ENCODE data around the gene DGCR8.

The DGCR8 gene

GRCh38 chr22:20089977-20090729 lies 10.1 kb downstream of the DGCR8 start:
- DNase-seq (ENCODE audit: low read depth in 2 of 2): no peak

DNA sequence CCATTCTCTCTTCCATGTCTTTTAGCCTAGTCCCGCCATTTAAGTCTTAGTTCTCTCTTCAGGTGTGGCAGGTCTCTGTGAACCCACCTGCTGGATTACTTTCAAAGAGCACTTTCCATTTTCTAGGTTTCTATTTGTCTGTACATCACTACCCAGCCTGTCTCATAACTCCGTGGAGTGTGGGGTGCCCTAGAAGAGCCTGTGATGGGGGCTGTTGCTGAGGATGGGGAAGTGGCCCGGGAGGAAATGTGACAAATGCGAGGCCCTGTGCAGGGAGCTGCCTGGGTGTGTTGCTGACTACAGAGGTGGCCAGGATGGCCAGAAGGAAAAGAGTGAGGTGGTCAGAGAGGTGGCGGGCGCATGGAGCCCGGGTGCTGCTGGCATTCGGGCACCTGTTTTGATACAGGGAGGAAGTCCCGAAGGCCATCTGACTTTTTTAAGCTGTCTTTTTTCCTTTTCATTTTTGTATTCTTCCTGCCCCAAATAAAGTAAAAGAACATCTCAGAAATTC lies 10.7 kb downstream of the DGCR8 start:
- no peak for DNase-seq (ENCODE audit: low read depth in 2 of 2)

DNA sequence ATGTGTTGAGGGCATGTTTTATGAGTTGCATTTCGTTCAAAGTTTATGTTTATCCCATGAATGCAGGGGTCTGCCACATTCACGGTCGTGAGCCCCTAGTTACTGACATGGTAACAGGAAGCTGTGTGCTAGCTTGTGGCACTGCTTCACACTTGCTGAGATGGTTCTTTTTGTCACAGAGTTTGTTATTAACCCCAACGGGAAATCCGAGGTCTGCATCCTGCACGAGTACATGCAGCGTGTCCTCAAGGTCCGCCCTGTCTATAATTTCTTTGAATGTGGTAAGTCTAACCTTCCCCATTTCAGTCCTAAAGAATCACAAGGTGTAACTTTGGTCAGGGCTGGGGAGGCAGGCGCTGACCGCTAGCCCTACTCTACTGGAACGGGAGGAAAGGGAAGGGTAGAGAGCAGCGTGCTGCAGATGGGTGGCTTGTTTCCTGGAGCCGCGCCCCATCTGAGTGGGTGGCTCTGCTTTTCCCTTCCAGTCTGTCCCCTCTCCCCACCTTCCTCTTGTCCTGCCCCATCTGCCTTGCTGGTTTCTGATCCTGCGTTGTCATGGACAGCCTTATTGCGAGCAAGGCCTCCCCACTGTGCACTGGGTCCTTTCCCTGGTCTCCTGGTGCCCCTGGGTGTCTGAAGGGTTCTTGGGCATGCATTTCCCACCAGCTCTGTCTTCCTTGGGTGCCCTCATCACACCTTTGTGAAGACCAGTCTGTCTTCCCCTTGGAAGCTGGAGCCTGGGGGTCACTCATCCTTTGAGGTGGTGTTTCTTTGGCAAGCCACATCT lies 11.8 kb downstream of the DGCR8 start:
- no peak for DNase-seq (ENCODE audit: low read depth in 2 of 2)

DNA sequence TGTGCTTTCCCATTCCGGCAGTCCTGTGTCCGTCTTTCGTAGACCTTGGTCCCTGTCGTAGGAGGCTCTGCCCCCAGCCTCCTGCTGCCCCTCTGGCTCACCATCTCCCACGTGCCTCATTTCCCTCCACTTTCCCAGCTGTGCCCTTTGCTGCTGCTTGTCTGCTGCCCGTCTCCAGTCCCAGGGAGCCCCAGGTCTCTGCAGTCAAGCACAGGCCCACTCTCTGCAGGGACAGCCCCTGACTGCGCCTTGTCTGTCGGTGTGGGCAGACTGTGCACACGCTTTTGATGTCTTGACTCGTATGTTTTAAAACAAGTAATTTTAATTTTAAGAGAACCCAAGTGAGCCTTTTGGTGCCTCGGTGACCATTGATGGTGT lies 12.4 kb downstream of the DGCR8 start:
- DNase-seq (ENCODE audit: low read depth in 2 of 2): no peak

GRCh38 chr22:20093418-20094196 lies 13.6 kb downstream of the DGCR8 start:
- DNase-seq (ENCODE audit: low read depth in 2 of 2): no peak

- DNase-seq (ENCODE audit: low read depth in 2 of 2): no peak
Observed at GRCh38 chr22:20094197-20094807, 14.3 kb downstream of the DGCR8 start.

- no peak for DNase-seq (ENCODE audit: low read depth in 2 of 2)
Observed at GRCh38 chr22:20095521-20095920, 15.5 kb downstream of the DGCR8 start.

GRCh38 chr22:20096574-20097420 lies 16.8 kb downstream of the DGCR8 start:
- DNase-seq (ENCODE audit: low read depth in 2 of 2): no peak

DNA sequence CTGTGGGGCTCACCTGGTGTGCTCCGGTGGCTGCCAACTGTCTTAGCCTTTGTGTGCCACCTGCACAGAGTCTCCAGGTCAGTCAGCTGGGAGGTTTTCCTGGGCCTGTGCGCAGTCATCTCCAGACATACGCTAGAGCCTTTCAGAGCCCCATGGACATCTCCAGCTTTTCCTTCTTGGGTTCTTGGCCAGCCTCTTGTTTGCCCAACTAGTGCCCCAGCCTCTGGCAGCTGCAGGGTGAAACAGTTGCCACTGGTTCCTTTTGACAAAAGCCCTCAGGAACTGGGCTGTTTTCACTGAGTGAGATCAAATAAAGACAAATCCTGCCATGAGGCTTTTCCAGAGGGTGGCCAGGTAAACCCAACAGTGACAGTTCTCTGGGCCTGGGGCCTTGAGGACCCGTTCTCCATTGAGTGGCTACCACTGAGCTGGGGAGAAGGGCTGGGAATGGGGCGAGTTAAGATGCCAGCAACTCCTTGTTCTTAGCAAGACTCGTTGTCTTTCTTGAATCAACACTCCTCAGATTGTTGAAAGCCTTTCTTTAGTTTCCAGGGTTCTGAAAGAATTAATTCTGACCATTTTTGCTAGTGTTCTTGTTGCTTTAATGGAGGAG lies 19.2 kb downstream of the DGCR8 start:
- no peak for DNase-seq (ENCODE audit: low read depth in 2 of 2)

- DNase-seq (ENCODE audit: low read depth in 2 of 2): no peak
Observed at GRCh38 chr22:20101638-20102037, 21.6 kb downstream of the DGCR8 start.

GRCh38 chr22:20102203-20102780 lies 22.3 kb downstream of the DGCR8 start:
- no peak for DNase-seq (ENCODE audit: low read depth in 2 of 2)

- DNase-seq (ENCODE audit: low read depth in 2 of 2): no peak
Observed at GRCh38 chr22:20105456-20106204, 25.6 kb downstream of the DGCR8 start.

- DNase-seq (ENCODE audit: low read depth in 2 of 2): no peak
Observed at GRCh38 chr22:20106205-20106848, 26.3 kb downstream of the DGCR8 start.

DNA sequence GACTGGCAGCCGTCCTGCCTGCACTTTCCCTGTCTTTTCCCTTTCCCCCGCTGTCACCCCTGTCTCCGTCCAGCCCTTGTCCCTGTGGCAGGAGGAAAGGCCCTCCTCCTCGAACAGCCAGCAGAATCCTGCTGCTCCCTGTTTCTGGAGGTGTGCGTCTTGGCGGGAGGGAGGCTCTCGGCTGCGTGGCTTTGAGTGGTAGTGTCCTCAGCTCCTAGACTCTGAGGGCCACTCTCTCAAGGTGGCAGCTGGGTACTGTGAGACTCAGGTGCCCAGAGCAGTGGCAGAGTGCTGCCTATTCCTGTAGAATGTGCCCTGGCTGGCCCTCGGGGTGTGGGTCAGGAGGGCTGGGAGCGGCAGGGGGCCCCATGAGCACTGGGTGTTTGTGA lies 26.8 kb downstream of the DGCR8 start:
- no peak for DNase-seq (ENCODE audit: low read depth in 2 of 2)

DNA sequence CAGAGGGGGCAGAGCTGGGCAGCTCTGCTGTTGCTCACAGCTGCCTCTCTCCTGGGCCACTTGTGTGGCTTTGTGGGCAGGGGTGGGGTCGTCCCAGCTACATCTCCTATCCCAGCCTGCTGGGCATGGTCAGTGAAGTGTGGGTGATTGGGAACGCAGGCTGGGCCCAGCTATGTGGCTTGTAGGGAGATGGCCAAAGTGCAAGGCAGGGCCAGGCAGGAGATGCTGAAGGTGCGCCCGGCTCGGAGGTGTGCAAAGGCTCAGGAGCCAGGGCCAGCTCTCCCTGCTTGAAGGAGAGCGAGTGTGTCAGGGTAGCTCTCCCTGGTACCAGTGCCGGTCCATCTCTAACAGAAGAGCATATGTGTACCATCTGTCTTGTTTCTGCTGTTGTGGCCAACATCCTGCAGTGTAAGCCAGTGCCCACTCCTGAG lies 27.4 kb downstream of the DGCR8 start:
- no peak for DNase-seq (ENCODE audit: low read depth in 2 of 2)

DNA sequence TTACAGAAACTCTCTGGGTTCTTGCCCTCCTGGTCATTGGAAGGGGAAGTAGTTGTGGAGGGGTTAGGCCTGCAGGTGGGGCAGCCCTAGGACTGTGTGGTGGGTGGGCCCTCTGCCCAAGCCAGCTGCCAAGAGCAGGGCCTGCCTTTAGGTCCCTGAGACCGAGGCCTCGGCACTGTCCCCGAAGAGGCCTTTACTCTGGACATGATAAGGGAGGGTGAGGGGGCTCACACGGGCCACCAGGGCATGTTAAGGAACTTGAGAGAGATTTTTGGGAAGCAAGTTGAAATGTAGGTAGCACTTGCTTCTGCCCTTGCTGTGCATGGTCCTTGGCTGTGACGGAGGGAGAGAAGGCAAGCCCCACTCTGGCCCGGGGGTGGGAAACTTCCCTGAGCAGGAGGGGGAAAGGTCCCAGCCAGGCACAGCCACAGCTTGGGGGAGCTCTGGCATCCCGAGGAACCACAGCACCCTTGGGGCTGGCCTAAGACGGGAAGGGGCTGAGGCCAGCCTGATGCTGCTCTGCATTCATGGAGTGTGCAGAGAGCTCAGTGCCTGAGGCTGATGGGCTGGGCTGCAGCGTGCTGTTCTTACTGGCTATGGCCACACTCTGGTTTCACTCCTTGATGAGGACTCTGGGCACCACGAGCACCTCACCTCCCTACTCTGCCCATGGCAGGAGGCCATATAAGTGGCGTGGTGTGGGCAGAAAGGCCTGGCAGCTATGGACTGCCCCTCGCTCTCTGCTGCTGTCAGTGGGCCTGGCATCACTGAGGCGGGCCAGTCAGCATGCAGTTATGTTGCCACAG lies 28.1 kb downstream of the DGCR8 start:
- no peak for DNase-seq (ENCODE audit: low read depth in 2 of 2)

DNA sequence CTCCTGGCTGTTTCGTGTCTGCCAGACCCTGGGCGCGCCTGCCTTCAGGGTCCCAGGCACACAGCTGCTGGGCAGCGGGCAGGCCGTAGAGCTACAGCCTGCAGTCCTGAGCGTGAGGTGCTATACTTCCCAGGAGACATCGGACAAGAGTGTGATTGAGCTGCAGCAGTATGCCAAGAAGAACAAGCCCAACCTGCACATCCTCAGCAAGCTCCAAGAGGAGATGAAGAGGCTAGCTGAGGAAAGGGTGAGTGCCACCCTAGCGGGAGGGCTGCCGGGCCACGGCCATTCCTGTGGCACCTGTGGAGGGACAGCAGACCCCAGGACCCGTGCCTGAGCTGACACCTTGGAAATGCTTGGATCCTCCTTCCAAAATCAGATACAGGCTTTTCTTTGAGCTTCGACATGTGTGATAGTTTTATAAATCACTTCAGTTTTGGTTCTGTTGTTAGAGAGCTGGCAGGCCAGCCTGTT lies 28.8 kb downstream of the DGCR8 start:
- no peak for DNase-seq (ENCODE audit: low read depth in 2 of 2)
